ENCODE data around the gene TMEM176A.

TMEM176A gene

DNA sequence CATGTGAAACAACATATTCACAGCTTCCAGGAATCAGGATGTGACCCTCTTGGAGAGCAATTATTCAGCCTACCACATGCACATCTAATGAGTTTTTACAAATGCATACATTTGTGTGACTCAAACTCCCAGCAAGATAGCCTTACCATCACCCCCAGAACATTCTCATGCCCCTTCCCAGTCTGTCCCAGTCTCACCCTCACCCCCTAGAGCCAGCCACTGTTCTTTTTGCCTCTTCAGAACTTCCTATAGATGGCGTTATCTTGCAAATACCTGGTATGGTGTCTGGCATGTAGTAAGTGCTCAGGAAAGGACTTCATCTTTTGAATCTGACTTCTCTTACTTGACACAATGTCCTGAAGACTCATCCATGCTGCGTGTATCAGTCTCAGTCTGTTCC lies 27.8 kb downstream of the TMEM176A start:
- no peak for DNase-seq (ENCODE audit: low read depth)
- H3K4me3 ChIP-seq (ENCODE audit: low read depth, low read length): no peak overlapping the region
- TF ChIP-seq, protein P1, sequence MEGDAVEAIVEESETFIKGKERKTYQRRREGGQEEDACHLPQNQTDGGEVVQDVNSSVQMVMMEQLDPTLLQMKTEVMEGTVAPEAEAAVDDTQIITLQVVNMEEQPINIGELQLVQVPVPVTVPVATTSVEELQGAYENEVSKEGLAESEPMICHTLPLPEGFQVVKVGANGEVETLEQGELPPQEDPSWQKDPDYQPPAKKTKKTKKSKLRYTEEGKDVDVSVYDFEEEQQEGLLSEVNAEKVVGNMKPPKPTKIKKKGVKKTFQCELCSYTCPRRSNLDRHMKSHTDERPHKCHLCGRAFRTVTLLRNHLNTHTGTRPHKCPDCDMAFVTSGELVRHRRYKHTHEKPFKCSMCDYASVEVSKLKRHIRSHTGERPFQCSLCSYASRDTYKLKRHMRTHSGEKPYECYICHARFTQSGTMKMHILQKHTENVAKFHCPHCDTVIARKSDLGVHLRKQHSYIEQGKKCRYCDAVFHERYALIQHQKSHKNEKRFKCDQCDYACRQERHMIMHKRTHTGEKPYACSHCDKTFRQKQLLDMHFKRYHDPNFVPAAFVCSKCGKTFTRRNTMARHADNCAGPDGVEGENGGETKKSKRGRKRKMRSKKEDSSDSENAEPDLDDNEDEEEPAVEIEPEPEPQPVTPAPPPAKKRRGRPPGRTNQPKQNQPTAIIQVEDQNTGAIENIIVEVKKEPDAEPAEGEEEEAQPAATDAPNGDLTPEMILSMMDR (IDR thresholded peaks at IDR 0.05; ENCODE audit: low read depth, low read length, missing control alignments): no peak

DNA sequence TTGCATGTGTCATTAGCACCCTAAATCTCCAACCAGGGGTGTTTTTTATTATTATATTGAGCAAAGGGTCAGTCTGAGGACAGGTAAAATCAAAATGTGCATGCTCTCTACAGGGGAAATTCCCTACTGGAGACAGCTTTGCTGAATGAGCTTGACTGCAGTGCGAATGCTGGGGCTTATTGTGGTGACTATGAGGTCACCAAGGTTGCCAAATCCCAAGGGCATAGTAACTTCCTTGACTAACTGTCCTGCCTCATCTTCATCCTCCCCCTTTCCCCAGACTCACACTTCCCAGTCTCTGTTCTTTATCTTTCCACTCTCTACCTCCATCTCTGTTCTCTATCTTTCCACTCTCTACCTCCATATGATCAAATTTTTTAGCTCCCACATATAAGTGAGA lies 28.9 kb downstream of the TMEM176A start:
- DNase-seq (ENCODE audit: low read depth): no peak
- TF ChIP-seq, protein P1 (IDR thresholded peaks at IDR 0.05; ENCODE audit: low read depth, low read length, missing control alignments): no peak
- no peak overlapping the region for H3K4me3 ChIP-seq (ENCODE audit: low read depth, low read length)

DNA sequence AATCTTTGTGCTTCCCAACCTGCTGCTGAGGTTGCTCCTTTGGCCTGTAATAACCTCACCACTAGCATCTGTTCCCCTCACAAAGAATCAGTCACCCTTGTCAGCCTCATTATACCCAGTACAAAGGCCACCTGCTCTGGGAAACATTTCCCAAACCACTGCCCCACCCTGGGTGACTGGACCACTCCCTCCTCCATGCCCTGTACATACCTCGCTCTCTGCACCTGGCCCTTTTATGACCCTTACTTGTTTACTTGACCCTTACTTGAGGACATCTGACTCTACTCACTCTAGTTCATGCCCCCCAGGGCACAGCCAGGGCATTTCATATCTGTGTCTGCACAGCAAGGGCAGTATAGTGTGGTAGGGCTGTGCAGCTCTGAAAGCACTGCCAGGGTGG lies 30.4 kb downstream of the TMEM176A start:
- TF ChIP-seq, protein P1 (IDR thresholded peaks at IDR 0.05; ENCODE audit: low read depth, low read length, missing control alignments): no peak
- no peak for DNase-seq (ENCODE audit: low read depth)

DNA sequence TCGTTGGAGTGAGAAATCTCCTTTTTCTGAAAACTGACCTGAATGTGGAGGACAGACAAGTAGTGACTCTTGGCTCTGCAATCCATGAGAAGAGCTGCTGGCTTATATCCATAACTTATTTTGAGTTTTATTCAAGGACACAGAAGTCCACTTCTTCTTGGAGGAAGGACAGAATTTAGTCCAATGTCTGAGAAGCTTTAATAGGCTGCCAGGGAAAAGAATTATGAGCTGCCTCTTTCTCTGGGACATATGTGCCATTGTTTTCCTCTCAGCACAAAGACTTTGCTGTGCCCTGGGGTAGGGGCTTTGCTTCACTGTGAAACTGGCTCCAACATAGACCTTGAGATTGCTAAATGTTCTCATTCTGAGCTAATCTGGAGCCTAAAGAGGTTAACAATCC lies 31.3 kb downstream of the TMEM176A start:
- no peak for DNase-seq (ENCODE audit: low read depth)
- TF ChIP-seq, protein P1 (IDR thresholded peaks at IDR 0.05; ENCODE audit: low read depth, low read length, missing control alignments): no peak
- H3K4me3 ChIP-seq (ENCODE audit: low read depth, low read length): no peak overlapping the region

More for the DNA sequence above, 30.4 kb downstream of the TMEM176A start:
- no peak overlapping the region for H3K4me3 ChIP-seq (ENCODE audit: low read depth, low read length)

DNA sequence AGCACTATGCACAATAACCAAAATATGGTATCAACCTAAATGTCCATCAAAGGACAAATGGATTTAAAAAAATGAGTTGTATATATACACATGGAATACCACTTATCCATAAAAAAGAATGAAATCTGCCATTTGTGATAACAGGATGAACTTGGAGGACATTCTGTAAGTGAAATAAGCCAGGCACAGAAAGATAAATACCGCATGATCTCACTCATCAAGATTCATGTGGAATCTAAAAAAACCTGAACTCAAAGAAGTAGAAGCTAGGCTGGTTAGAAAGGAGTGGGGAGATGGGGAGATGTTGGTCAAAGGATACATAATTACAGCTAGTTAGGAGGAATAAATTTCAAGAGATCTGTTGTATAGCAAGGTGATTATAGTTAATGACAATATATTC lies 34.5 kb downstream of the TMEM176A start:
- no peak for DNase-seq (ENCODE audit: low read depth)
- H3K4me3 ChIP-seq (ENCODE audit: low read depth, low read length): no peak overlapping the region
- TF ChIP-seq, protein P1 (IDR thresholded peaks at IDR 0.05; ENCODE audit: low read depth, low read length, missing control alignments): no peak

DNA sequence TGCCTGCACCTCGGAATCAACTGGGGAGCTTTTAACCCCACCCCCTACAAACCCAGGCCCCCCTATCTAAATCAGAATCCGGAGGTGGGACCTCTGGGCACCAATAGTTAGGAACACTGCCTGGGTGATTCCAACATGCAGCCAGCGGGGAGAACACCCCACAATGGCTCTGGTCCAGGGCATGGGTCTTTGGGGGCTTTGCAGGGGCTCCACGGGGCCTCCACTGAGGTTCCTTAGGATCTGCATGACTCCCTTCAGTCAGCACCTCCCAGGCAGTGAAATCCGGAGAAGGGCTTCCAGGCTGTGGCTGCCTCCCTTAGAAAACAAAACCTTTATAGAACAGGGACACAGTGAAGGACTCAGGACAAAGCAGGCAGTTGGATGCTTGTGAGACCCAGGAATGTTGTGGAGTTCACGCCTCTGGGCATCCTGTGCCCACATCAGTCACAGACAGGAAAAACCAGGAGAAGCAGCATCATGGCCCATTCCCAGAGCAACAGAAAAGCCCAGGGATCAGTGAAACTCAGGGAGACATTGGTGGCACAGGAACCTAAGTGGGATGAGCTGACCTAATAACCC lies 35.2 kb downstream of the TMEM176A start:
- TF ChIP-seq, protein P1 (IDR thresholded peaks at IDR 0.05; ENCODE audit: low read depth, low read length, missing control alignments): no peak
- no peak overlapping the region for H3K4me3 ChIP-seq (ENCODE audit: low read depth, low read length)
- no peak for DNase-seq (ENCODE audit: low read depth)

DNA sequence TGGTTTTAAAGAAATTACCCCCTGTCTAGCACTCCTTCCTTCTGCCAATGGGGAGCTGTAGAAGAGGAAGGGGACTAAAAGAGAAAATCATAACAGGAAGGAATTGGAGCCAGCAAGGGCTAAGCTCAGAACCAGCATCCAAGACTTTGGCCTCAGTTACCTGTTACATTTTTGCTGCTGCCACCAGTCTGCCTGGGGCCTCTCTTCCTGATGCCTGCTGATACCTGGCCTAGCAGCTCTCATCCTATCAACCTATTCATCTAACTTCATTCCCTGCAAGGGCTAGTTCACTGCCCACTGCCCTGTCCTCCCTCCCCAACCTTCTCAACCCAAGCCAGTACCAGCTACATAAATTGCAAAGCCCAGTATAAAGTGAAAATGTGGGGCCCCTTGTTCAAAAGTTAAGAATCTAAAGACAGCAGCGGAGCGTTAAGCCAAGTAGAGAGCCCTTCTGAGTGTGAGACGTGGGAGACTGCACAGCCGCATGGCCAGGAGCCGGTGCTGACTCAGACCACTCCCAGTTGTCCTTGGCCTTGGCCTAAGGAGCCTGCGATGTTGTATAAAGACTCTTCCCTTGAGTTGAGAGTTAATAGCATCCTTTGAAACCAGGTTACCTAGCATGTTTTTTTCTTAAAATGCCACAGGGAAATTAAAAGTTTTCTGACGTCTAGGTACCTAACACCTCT lies 38.5 kb downstream of the TMEM176A start:
- DNase-seq (ENCODE audit: low read depth): no peak
- TF ChIP-seq, protein P1 (IDR thresholded peaks at IDR 0.05; ENCODE audit: low read depth, low read length, missing control alignments): no peak
- H3K4me3 ChIP-seq (ENCODE audit: low read depth, low read length): no peak overlapping the region
